Limb (tissue), 2 donors: ENCODE results near the gene TRIM63.
A peak's percentile ranks its signal among the peaks of the same experiment; 100 is the strongest.

ENCODE experiments used
- DNase-seq, 2 donors: peaks; one replicate each; pipeline ENCODE4 v3.0.0-alpha.2; 2016; ENCODE audit errors: extremely low spot score in 2 of 2

The TRIM63 gene

DNA sequence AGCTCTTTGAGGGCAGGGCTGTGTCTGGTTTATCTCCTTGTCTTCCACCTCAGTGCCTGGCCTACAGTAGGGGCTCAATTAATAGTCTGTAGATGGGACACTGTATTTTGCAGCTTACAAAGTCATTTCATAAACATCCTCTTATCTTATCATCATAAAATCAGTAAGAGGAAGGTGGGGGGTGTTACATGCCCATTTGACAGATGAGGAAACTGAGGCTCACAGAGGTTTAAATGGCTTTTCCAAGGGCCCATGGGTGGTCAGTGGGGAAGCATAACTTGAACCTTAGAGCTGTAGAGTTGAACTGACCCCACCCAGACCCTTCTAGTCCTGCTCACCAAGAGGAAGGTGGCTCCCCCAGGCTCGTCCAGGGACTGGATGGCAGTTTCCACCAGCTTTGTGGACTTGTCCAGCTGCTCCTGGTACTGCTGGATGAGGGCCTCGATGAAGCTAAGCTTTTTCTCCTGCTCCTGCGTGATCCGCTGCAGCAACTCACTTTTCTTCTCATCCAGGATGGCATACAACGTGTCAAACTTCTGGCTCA is 9.3 kb downstream of the TRIM63 start:
- no peak for DNase-seq

DNA sequence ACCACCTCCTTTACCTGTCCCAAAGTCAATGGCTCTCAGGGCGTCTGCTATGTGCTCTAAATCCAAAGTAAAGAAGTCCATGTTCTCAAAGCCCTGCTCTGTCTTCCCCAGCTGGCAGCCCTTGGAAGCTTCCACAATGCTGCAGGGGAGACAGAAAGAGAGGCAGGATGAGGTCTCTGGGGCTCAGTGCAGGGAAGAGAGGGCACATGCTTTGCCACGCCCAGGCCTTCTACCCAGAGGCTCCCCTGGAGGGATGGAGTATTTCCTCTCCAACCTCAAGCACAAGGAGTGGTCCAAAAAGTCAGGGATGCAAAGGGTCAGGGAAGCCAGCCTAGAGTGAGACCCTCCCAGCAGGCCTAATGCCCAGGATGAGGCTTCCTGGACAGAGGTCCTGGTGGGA is 10.2 kb downstream of the TRIM63 start:
- DNase-seq, result no peak

DNA sequence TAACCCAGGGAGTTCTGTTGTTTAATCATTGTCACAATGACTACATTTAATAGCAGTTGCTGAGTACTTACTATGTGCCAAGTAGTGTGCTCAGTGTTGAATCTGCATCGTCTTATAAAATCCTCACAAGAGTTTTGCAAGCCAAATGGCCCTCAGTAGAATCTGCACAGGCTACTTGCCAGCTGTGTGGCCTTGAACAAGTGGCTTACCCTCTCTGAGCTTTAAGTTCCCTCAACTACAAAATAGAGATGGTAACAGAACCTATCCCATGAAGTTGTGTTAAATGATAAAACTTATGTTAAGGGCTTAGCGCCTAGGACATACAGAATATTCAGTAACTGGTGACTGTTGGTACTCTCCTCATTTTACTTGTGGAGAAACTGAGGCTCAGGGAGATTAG is 12.4 kb downstream of the TRIM63 start:
- DNase-seq, result no peak

DNA sequence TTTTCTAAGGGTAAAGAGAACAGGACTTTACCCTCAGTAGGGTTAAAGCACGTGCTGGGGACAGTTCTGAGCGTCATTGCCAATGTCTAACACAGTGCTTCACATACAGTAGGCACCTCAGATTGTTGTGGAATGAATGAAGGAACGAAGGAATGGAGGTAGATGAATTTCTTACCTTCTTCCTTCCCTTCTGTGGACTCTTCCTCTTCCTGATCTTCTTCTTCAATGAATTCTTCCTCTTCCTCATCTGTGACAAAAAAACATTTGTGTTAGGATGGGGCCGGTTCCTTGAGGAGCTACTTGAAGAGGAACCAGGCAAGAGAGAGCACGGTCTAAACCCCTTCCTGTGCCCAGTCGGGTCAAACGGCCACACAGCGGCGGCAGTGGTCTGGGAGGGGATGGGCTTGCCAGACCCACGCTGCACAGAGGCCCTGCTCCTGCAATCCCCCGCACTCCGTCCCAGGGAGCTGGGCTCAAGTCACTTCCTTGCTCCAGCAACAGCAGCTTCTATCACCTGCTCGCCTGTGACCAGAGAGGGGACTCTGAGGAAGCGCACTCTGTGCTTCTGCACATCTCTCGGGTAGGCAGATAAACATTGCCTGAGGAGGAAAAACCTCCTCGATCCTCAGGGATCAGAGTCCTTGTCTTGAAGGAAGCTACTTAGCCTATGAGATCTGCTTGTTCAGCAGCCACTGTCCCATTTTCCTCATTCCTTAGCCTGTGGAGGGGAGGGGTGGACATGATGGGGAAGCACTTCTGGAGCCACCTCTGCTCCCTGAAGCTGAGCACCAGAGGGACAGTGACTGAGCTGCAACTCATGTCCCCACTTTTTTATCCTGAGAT is 13.5 kb downstream of the TRIM63 start:
- no peak for DNase-seq

DNA sequence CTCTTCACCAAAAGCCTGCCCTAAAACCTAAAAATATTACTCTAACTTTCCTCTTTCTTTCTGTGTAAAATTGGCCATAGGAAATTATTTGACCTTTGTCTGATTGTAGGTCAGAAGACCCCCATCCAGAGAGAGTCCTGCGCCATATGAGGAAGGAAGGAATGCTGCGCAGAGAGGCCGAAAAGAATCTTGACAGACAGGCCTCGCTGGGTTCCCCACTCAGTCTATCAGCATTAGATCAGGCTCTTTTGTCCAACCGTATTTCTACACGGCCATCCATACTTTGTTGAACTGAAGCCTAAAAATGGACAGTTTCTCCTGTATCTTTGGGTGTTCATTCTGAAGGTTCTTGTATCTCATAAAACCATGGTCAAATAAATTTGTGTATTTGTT is 17.2 kb downstream of the TRIM63 start:
- no peak for DNase-seq

GRCh38 chr1:26049531-26050247 is 17.7 kb downstream of the TRIM63 start:
- no peak for DNase-seq

- DNase-seq, result no peak
These were observed 20.1 kb downstream of the TRIM63 start for GRCh38 chr1:26047278-26047874.

- no peak for DNase-seq
These were observed 21.0 kb downstream of the TRIM63 start for GRCh38 chr1:26046246-26047095.

DNA sequence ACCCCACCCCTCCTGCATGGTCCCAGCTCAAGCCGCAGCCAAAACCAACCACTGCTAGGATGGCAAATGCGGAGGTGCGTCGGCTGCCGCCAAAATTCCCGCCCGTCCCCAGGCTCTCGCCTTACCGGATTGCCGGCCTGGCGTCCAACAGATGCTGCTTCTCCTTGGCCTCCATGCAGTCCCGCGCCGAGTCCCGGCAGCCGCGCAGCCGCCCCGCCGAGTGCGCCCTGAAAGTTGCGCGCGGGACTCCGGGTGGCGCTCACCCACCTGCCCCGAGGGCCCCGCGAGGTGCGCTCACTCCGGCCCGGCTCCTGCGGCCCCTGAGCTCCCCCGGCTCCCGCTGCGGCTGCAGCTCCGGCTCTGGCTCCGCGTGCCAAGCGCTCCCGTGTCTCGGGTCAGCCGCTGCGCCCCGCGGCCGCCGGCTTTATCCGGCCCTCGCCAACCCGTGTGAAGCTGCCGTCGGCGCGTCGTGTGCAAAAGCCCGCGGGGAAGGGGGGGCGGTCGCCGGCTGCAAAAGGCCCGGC is 21.6 kb downstream of the TRIM63 start, which contains the start of gene SLC30A2:
Gene SLC30A2 (minus strand): TSS at position 397 of the 524 bp plus-strand sequence. CDS start 222 bp downstream, at position 175.
- DNase-seq, result no peak

- DNase-seq, result no peak
These were observed 22.3 kb downstream of the TRIM63 start for GRCh38 chr1:26044971-26045721.

DNA sequence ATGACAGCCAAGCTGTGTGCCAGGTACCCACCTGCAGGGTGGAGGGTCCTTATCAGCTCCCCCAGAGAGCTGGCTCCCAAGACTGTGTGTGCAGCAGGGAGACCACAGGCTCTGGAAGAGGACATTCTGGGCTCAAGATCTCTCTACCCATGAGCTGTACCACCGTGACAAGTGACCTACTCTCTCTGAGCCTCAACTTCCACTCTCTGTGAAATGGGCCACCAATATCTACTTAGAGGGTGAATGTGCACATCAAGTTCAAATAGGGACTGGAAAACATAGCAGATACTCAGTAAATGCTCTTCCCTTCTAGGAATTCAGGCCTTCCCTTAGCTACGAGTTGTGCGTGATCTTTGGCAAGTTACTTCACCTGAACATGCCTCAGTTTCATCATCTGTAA is 23.0 kb downstream of the TRIM63 start:
- no peak for DNase-seq

DNA sequence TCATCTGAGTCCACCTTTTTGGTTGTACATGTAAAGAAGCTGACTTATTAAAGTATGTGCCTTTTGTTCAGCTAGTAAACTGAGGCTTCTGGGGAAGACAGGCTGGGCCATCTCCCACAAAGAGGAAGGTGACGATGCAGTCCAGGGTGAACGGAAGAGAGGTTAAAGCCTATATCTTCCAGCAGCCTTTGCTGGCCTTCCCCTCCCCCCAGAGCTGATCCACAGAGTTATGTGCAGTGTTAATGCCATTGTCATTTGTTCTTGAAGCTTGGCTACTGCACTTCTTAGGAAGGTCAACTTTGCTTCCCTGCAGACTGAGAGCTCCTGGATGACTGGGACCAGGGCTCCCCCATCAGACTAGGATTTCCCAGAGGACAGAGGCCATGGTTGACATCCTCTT is 23.7 kb downstream of the TRIM63 start:
- DNase-seq, result no peak

- DNase-seq, result no peak
These were observed 25.5 kb downstream of the TRIM63 start for GRCh38 chr1:26041978-26042377.

DNA sequence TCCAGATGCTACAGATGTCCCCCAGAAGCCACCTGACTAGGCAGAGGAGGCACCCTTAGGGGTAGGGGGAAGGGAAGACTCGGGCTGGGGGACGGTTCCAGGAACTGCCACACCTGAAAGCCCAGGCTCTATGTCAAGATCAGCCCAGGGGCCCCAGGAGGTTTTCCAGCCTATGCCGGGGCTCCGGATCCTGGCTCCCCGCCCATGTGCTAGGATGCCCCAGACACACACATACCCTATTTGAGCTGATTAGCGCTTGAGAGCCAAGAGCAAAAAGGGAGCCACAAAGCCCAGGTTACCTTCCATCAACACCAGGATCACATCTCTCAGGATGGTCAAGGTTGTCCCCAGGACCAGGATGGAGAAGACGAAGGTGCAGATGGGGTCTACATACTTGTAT is 26.0 kb downstream of the TRIM63 start:
- DNase-seq, result no peak

DNA sequence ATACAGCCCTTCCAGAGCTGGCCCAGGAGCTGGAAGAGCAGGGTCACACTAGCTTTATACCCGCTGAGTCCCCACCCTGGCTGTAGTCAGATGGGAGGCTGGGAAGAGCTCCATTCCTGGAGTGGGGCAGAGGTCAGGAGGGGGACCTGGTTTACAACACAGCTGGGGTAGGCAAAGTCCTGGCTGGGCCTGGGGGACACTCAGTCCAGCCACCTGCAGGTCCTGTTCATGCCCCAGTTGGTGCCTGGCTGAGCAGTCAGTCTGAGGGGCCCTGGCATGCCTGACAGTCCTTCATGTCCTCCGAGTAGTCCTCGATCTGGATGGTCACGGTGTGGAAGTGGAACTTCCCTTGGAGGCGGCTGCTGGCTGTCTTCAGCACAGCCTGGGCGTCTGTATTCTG is 28.5 kb downstream of the TRIM63 start:
- DNase-seq, result no peak

GRCh38 chr1:26038477-26038876 is 29.0 kb downstream of the TRIM63 start:
- DNase-seq, result no peak

GRCh38 chr1:26037904-26038303 is 29.5 kb downstream of the TRIM63 start:
- no peak for DNase-seq

- DNase-seq, result no peak
These were observed 30.6 kb downstream of the TRIM63 start for GRCh38 chr1:26036756-26037281.

- peak; percentile 78 to 92 for DNase-seq
These were observed 31.3 kb downstream of the TRIM63 start for GRCh38 chr1:26035959-26036755.
